GM18909 (cell line): ENCODE results near the gene ADSL.
"Not testable (repeated sequence)": the region's sequence is repeated elsewhere in the genome, so short reads cannot be mapped to it uniquely, and the experiment has no call there.

ENCODE experiments used
- ATAC-seq: cut with Tn5 transposase; IDR thresholded peaks from one replicate; pipeline ENCODE4 v1.9.1; 2021; ENCODE audit warnings: mild to moderate bottlenecking; ENCODE audit not compliant: unreplicated experiment, poor library complexity

ADSL gene

DNA sequence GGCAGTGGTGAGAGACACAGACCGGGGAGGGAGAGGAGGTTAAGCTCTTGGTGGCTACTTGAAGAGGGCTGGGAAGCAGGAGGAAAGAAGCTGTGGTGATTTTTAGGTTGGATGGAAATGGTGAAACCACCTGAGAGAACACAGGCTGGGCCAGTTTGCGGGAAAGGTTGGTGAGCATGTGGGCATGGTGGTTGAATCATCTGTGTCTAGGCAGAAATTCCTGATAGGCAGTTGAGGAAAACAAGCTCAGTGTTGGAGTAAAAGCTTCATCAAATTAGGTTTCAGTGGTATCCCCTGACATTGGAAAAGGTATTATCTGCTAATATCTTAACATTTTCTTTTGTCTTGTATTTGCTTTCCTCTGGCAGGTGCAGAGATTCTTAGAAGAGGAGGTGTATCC, 19.8 kb downstream of the ADSL start:
- ATAC-seq = no peak

DNA sequence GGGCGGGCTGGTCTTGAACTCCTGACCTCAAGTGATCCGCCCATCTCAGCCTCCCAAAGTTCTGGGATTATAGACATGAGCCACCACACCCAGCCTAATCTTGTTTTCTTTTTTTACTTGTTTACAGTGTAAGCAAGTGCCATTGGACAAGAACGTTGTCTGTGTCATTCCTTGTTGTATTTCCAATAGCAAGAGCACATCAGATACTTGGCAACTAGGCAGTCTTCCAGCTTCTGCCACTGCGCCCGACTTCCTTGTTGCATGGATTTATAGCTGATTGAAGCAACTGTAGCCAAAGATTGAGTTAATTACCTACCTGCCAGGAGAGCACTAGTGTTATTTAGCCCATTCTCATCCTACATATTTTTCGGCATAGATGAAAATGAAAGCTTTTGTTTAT, 21.0 kb downstream of the ADSL start:
- ATAC-seq = no peak

DNA sequence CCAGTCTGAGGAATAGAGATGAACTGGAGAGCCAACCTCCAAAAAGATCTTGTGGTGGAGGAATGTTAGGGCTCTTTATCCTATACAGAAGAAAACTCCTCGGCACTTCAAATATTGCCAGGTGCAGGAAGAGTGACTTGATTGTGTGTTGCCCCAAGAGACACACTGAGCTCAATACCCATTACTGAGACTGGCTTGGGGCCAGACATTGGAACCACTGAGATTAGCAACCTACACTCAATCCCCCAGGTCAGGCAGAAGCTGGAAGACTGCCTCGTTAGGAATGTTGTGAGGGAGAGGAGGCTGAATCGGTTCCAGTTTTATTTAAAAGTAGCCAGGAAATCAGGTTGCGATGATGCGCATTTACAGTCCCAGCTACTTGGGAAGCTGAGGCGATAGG, 21.7 kb downstream of the ADSL start:
- no peak for ATAC-seq

DNA sequence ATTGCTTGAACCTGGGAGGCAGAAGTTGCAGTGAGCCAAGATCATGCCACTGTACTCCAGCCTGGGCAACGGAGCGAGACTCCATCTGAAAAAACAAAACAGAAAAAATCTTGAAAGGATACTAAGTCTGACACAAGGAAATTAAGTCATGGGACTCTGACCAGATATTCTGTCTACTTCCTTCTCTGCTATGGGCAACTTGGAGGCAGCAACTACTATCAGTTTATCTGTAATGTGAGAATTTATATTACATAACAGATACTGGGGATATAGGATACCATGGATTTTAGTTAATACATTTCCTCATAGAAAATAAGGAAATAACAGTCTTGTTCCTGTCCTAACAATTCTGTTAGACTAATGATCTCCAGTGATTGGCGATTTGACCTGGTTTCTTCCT, 22.5 kb downstream of the ADSL start:
- ATAC-seq = no peak

DNA sequence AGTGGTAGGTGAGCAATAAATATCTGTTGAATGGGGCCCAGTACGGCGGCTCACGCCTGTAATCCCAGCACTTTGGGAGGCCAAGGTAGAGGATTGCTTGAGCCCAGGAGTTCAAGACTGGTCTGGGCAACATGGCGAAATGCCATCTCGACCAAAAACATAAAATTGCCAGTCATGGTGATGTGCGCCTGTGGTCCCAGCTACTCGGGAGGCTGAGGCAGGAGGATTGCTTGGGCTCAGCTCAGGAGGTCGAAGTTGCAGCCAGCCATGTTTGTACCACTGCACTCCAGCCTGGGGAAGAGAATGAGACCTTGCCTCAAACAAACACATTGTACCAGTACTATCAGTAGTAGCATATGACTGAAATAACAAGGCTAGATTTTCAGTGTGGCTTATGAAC, 28.3 kb downstream of the ADSL start:
- no peak for ATAC-seq

DNA sequence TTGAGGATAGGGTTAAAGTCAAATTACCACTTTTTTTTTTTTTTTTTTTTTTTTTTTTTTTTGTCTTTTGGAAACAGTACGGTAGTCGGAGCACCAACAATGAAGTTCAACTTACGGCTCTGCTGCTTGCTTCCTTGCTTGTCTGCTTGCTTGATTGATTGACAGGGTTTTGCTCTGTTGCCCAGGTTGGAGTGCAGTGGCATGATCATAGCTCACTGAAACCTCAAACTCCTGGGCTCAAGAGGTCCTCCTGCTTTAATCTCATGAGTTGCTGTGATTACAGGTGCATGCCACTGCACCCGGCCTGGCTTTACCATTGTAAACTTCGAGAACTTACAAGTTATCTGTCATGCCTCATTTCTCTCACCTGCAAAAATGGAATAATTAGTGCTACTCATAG, 29.8 kb downstream of the ADSL start:
- ATAC-seq = no peak

DNA sequence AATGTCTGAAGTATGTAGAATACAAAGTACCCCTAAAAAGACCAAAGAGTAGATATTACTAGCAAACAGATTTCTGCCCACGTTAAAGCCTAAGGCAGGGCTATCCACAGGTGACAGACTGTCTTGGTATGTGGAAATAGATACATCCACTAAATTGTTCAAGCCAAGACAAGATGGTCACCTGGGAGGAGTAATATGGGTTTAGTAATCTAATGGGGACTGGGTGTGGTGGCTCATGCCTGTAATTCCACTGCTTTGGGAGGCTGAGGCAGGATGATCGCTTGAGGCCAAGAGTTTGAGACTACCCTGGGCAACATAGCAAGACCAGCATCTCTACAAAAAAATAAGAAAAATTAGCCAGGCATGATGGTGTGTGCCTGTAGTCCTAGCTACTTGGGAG, 31.6 kb downstream of the ADSL start:
- ATAC-seq = no peak

DNA sequence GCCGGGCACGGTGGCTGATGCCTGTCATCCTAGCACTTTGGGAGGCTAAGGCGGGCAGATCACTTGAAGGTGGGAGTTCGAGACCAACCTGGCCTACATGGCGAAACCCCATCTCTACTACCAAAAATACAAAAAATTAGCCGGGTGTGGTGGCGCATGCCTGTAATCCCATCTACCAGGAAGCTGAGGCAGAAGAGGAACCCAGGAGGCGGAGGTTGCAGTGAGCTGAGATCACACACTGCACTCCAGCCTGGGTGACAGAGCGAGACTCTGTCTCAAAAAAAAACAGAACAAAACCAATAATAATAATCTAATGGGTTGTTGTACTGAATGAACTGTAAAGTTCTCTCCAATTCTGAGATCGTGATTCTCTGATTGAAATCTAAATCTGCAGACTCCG, 32.1 kb downstream of the ADSL start:
- ATAC-seq = not testable (repeated sequence)

DNA sequence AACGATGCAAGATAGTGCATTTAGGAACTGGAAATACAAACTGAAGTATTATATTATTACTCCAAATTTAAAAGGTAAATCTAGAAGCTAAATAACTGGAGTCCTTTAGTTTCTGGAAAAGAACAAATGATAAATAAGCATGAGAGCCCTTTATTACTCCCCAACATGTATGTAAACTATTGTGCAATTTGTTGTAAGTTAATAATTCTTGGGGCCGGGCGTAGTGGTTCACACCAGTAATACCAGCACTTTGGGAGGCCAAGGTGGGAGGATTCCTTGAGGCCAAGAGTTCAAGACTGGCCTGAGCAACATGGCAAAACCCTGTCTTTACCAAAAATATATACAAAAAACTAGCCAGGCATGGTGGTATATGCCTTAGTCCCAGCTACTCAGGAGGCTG, 35.2 kb downstream of the ADSL start:
- no peak for ATAC-seq

DNA sequence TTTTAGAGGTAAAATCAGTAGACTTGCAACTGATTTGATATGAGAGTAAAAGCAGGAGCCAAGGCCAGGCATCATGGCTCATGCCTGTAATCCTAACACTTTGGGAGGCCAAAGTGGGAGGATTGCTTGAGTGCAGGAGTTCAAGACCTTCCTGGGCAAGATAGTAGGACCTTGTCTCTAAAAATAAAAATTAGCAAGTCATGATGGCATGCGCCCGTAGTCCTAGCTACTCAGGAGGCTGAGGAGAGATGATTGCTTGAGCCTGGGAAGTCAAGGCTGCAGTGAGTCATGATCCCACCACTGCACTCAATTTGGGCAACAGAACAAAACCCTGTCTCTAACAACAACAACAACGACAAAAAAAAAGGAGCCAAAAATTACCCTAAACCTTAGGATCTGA, 37.6 kb downstream of the ADSL start:
- no peak for ATAC-seq

DNA sequence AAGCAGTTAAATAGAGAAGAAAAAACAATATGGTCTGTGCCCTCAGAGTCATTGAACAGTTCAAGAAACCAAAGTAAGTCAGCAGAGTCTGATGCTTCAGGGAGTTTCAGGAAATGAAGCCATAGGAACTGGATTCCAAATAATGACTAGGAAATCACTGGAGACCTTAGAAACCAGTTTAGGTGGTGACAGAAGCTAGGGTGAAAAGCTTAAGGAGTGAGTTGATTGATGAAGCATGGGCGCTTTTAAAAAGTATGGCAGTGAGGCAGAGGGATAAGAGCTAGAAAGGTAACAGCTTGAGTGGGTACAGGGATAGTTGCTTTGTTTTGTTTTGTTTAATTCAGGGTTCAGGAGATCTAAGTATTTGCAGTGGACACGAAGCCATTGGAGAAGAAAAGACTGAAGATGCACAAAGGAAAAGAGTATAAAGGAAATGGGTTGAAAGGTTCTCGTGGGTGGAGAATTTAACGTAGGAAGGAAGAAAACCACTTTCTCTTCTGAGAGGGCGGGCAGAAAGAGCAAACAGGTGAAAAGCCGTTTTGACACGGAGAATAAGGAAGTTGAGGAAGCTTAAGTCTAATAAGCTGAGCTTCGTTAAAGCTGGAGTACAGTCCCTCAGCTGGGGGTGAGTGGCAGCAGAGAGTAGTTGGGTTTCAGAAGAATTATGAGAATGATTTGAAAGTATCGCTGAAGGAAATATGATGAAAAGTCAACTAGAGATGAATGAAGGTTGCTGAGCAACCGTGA, 38.9 kb downstream of the ADSL start:
- ATAC-seq = no peak

DNA sequence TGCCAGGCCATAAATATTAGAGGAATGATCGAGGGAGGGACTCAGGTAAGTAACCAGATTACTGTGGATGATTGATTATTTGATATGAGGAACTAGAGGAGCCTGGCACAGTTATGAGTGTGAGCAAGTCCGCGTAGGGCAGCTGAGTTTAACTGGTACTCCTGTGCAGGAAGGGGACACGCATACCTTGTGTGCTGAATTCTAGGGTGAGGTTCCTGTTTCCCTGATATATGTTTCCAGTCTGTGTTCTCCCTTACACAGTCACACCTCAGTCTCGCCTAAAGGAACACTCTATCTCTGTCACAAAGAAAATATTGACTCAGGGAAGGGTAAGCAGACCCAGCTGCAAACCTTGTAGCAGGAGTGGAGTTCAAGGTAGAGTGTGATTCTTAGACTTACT, 41.4 kb downstream of the ADSL start:
- no peak for ATAC-seq

DNA sequence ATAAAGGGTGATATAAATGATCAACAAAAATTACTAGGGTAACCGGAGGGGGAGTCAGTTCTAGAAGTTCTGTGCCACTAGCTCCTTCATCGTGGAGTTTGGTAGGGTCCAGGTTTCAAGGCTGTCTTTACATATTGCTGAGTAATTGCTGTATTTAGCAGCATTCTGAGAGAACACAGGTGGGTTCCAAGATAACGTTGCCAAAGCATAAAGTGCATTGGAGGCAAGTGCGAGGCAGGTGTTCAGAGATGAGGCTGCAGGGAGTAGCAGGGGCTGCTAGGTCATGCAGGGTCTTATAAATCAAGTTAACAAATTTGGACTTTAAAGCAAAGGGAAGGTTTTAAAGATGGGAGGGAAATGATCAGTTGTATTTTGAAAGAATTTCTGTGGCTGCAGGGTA, 41.9 kb downstream of the ADSL start:
- ATAC-seq = no peak

DNA sequence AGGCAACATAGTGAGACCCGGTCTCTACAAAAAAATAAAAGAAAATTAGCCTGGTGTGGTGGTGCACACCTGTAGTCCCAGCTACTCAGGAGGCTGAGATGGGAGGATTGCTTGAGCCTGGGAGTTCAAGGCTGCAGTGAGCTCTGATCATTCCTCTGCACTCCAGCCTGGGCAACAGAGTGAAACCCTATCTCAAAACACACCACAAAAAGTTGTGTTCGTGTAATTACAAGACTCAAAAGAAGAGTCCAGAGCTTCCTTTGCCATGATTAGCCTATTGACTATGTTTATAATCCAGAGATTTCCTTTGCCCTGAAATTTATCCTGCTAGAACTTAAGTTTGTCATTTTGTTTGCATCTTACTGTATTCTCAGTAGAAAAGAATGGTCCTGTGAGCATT, 45.1 kb downstream of the ADSL start:
- ATAC-seq = no peak

DNA sequence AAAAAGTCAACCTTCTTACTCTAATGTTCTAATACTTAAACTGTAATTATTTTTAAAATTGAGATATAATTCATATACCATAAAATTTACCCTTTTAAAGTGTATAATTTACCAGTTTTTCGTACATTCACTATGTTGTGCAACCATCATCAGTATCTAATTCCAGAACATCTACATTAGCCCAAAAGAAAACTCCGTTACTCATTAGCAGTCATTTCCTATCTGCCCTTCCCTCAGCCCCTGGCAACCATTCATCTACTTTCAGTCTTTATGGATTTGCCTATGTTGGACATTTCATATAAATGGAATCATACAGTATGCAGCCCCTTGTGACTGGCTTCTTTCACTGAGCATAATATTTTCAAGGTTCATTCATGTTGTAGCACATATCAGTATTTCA, 46.3 kb downstream of the ADSL start:
- no peak for ATAC-seq

DNA sequence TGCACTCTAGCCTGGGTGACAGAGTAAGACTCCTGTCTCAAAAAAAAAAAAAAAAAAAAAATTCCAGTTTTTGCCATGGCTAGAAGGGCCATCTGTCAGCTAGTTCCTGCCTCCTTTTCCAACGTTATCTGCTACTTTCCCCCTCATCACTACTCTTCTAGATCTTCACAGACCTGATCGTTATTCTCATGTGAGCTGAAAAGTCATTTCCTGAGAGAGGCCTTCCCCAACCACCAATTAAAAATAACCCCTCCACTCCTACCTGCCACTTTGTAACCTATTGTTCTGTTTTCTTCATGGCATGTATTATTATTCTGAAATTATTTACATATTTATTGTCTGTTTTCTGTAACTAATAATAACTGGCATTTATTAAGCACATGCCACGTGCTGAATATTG, 48.3 kb downstream of the ADSL start:
- ATAC-seq = no peak

DNA sequence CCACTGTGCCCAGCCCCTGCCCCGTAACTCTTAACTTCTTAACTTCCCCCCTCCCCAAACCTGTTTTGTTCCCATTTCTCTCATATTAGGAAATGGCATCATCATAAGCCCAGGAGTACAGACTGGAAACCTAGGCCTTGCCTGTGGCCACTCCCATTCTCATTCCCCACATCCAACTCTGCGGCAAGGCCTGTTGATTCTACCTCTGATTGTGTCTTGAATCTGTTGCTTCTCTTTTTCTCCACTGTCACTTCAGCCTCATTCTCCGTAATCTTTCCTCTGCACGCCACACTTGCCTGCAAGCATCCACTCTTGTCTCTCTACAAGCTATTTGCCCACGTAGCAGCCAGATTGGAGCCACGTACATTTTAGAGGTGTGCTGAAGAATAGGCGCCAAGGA, 49.3 kb downstream of the ADSL start:
- ATAC-seq = no peak

DNA sequence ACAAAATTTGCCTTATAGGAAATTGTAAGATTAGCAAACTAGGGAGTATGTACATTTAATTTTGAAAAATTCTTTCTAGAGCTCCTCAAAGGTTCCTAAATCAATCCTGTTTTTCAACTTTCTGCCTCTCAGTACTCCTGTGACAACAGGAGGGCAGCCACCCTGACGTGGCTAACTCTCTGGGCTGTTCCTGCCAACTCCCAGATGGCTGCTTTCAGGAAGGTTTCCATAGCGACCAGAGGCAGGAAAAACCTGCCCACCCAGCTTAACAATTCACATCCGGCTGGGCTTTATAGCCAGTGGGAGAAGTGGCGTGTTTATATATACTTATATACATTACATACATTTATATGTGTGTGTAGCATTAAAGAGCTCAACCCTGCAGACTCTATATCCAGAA, 50.6 kb downstream of the ADSL start:
- ATAC-seq = no peak

DNA sequence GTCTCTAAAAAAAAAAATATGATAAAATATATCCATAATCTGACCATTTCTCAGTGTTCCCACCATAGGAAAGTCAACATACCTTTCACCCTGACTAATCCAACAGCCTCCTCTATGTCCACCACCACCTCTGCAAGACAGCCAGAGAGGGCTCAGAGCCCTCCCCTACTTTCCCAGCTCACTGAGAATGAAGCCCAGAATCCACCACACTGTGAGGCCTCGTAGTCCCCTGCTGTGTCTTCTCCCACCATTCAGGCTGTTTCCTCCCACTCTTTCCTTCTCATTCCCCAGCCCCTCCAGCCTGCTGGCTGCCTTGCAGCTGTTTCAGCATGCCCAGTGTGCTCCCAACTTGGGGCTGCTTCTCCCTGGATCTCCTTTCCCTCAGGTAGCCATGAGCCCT, 51.1 kb downstream of the ADSL start:
- no peak for ATAC-seq

DNA sequence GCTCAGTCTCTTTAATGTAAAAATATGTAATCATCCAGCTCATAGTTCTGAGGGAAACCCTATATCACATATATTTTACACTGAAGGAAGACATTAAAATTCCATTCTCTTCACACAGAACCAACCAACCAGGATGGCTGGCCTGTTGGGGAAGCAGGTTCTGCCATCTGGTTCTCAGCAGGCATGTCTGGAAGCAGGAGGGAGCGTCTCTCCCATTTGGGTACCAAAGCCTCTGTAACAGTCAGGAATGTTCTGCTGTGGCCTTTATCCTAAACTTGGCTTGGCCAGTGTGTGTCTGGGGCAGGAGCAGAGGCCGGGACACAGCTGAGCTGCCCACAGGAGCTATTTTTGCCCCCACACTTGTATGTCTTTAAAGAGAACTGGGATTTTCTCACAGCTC, 53.3 kb downstream of the ADSL start:
- ATAC-seq = no peak

DNA sequence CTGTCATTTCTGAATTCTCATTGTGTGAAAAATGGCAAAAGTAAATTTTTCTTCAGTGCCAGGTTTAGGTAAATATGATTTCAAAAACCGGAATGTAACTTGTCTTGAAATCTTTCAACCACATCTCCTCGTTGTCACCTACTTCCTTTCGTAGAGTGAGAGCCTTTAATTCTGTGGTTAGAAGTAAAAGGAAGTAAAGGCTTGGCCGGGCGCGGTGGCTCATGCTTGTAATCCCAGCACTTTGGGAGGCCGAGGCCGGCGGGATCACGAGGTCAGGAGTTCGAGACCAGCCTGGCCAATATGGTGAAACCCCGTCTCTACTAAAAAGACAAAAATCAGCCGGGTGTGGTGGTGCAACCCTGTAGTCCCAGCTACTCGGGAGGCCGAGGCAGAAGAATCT, 53.9 kb downstream of the ADSL start:
- no peak for ATAC-seq

DNA sequence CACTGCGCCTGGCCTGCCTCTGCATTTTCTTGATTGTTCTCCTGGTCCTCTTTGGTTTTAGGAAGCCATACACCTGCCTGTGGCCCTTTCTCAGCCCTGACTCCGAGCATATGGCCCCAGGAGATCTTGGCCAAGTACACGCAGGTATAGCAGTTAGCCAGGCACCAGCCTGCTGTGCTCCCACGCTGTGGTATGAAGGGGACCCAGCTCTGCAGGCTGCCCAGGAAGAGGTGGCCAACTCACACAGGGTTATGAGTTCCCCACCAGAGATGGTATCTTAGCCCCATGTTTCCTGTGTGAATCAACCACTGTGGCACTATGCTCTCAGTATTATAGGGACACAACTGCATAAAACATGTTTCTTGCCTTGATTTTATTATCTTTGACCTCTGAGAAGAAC, 55.2 kb downstream of the ADSL start:
- ATAC-seq = no peak

DNA sequence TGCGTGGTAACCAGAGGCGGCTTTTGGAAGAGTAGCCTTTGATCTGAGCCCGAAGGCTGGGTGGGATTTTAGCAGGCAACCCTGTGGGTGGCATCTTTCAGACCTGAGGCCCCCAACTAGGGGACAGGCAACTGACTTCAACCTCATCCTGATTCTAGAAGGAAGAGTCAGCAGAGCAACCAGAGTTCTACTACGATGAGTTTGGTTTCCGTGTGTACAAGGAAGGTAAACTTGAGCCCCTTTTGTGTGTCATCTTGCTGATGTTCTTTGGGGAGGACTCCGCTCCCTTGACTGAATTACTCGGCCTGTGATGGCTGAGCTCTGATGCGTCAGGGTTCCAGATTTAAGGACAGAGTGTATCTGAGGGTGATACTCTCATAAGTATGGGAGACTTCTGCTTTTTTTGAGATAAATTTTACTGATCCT, 55.7 kb downstream of the ADSL start:
- ATAC-seq = no peak
